ENCODE data around the gene RNF187. TPM values are rescaled to one million over a fixed set of nuclear protein-coding genes. Genes with fewer than 3 reads are reported as not detected.

Gene RNF187
- total and polyA plus RNA-seq, 2 of the 13 experiments (the other 11 are each of a cell fraction or from before 2014, with no cell fraction given): 41.3 to 59.4 TPM

GRCh38 chr1:228530951-228531731, 44.0 kb downstream of the RNF187 start:
- no TSS peak for BruUV-seq (replicated peaks)
- Histone ChIP-seq H3K4me1 (ENCODE audit: insufficient read depth, low read length) (no peaks in the 10 kb centered on the region), H2AFZ (ENCODE audit: low read length) (no peak overlapping the region), H3K36me3 (replicated peaks in 1 of 2; ENCODE audit: control insufficient read depth in 1 of 2, insufficient read depth in 2 of 2, low read length in 2 of 2) (no peaks in the 10 kb centered on the region), H3K9me3 (ENCODE audit: low read length) (no peaks in the 10 kb centered on the region), H3K27me3 (ENCODE audit: control insufficient read depth in 1 of 2, insufficient read depth in 2 of 2, low read length in 2 of 2) (no peaks in the 10 kb centered on the region; a peak in 2 of 5 replicates), H3K27ac (ENCODE audit: extremely low read length, insufficient read depth, low read length) (no peak overlapping the region), H4K20me1 (ENCODE audit: insufficient read depth, low read length) (no peaks in the 10 kb centered on the region), H3K79me2 (ENCODE audit: insufficient read depth, low read length) (no peaks in the 10 kb centered on the region), H3K4me2 (ENCODE audit: low read depth, low read length) (no peak overlapping the region), H3K4me3 (replicated peaks in 1 of 3; ENCODE audit: insufficient read depth in 1 of 3, low read depth in 2 of 3, low read length in 3 of 3) (no peak overlapping the region), H3K9ac (ENCODE audit: insufficient read depth, low read depth, low read length) (no peak overlapping the region)
- POLR2A ChIA-PET: no interaction called here
- no peak for ATAC-seq
- no peak for FAIRE-seq
- CTCF ChIA-PET (ENCODE audit: low intra/inter-chr PET ratio, low total read pairs): no interaction called here
- no peak for DNase-seq (ENCODE audit: low spot score)
- intact Hi-C loops (cut with micrococcal nuclease; ENCODE audit: unreplicated experiment) (no loop called here), in situ Hi-C loops (cut with HindIII; ENCODE audit: extremely low pct_ligation_motif_present, low pct_unique_long_range_greater_than_20kb) (no loop called here)
- WGBS (ENCODE audit: low lambda C conversion rate): 30% methylated on average over 2 of the region's 5 CpGs
- TF ChIP-seq ELK4 (CRISPR knock-in tag; IDR thresholded peaks at IDR 0.05; ENCODE audit: borderline replicate concordance): no peak
- no peak for TF ChIP-seq ZBTB21 (CRISPR knock-in tag; IDR thresholded peaks at IDR 0.05)
- TF ChIP-seq KMT2B (CRISPR knock-in tag; IDR thresholded peaks at IDR 0.05): no peak
- no peak for TF ChIP-seq JDP2 (CRISPR knock-in tag; IDR thresholded peaks at IDR 0.05; ENCODE audit: borderline replicate concordance)
- TF ChIP-seq ZBTB38 (CRISPR knock-in tag; IDR thresholded peaks at IDR 0.05): no peak
- TF ChIP-seq, protein P1, sequence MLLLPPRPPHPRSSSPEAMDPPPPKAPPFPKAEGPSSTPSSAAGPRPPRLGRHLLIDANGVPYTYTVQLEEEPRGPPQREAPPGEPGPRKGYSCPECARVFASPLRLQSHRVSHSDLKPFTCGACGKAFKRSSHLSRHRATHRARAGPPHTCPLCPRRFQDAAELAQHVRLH (CRISPR knock-in tag; IDR thresholded peaks at IDR 0.05; ENCODE audit: borderline replicate concordance, low read depth): no peak
- no peak for TF ChIP-seq ZSCAN20 (CRISPR knock-in tag; IDR thresholded peaks at IDR 0.05; ENCODE audit: borderline replicate concordance)
- TF ChIP-seq ZNF468 (CRISPR knock-in tag; IDR thresholded peaks at IDR 0.05): no peak
- no peak for TF ChIP-seq ADNP (CRISPR knock-in tag; IDR thresholded peaks at IDR 0.05)
- no peak for TF ChIP-seq CBX1 (IDR thresholded peaks at IDR 0.05; ENCODE audit: low read depth)
- TF ChIP-seq ZFYVE20 (CRISPR knock-in tag; IDR thresholded peaks at IDR 0.05; ENCODE audit: borderline replicate concordance, low read depth): no peak
- no peak for TF ChIP-seq HOXA3 (CRISPR knock-in tag; IDR thresholded peaks at IDR 0.05)
- no peak for TF ChIP-seq KLF12 (CRISPR knock-in tag; IDR thresholded peaks at IDR 0.05; ENCODE audit: borderline replicate concordance)
- TF ChIP-seq MEIS1 (CRISPR knock-in tag; IDR thresholded peaks at IDR 0.05; ENCODE audit: borderline replicate concordance): no peak
- no peak for TF ChIP-seq ZNF30 (CRISPR knock-in tag; IDR thresholded peaks at IDR 0.05)
- TF ChIP-seq, protein P2, sequence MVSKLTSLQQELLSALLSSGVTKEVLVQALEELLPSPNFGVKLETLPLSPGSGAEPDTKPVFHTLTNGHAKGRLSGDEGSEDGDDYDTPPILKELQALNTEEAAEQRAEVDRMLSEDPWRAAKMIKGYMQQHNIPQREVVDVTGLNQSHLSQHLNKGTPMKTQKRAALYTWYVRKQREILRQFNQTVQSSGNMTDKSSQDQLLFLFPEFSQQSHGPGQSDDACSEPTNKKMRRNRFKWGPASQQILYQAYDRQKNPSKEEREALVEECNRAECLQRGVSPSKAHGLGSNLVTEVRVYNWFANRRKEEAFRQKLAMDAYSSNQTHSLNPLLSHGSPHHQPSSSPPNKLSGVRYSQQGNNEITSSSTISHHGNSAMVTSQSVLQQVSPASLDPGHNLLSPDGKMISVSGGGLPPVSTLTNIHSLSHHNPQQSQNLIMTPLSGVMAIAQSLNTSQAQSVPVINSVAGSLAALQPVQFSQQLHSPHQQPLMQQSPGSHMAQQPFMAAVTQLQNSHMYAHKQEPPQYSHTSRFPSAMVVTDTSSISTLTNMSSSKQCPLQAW (CRISPR knock-in tag; IDR thresholded peaks at IDR 0.05): no peak
